Lung microvascular endothelial cell (primary cell): ENCODE measurements around the gene HINT2. TPM values are rescaled to one million over a fixed set of nuclear protein-coding genes. Genes with fewer than 3 reads are reported as not detected.

Source experiments
- DNase-seq, 2 donors: peaks; one replicate each; pipeline versions ENCODE4 v3.0.0 to v3.0.0-alpha.2; 2010; ENCODE audit warnings: low read depth in 2 of 2
- total RNA-seq: library from RNA; depleted of rRNA; stranded (reverse); fragments of >200 nt; gene quantifications from 2 replicates; pipeline ENCODE4 v1.2.1, GENCODE V29; 2014

Gene HINT2
- total RNA-seq, 1 donor from 2014 or later: 2.6 TPM

DNA sequence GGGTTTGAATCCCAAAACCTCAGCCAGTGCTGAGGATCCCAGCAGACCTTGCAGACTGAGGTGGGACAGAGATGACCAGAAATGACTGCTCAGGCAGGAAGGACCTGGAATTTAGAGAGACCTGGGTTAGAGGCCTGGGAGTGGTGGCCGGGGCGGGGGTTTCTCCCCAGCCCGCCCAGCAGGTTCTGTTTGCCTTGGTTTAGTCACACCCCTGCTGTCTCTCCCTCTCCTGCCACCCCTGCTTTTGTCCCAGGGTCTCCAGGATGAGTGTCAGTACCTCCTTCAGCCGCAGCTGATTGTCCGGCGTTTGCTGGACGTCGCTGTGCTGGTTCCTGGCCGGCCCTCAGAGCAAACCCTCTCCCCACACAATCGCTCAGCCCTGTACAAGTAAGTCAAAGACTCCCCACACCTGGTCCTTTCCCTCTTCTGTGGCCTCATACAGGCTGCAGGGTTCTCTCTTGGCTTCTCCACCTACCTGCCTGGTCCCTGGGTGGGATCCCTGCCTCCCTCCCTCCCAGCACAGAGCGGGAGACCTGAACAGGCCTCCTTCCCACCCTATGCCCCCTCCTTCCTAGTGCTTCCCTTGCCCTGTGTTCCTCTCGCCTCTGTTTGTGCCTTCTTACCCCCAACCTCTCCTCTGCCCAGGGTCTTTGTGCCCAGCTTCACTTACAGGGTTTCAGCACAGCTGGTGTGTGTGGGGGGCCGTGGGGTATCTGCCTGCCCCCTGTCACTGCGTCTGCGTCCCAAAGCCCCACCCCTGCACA, 26.2 kb upstream of the HINT2 start:
- no peak for DNase-seq

DNA sequence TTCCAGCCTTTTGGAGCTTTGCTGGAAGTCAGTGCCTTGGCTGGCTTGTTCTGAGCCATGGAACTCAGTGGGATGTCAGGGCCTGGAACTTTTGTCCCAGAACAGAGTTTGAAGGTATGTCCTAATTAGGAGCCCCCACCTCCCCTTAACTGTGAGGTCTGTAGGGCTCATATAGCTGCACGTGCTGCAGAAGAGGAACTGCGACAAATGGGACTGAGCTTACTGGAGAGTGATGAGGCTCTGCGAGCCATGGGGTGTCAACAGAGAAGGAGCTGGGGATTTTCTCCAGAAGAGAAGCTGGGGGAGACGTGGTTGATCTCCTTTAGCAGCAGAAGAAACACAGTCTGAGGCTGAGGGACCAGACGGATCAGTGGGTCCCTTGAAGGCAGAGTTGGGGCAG, 25.1 kb upstream of the HINT2 start:
- no peak for DNase-seq

DNA sequence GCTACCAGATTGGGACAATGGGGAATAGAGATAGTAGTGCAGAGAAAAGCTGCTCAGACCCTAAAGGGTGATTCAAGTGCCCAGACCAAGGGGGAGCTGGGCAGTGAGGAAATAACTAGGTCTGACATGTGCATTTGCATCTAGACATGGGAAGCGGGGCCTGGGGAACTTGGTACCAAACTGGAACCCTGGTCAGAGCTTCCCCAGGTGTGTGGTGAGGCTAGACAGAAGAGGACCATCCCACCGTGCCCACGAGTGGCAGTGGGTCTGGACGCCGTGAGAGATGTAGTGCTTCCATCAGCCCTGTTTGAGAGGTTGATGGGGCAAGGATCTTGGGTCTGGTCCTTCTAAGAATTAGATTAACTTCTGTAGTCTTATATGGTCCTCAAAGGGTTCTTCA, 21.8 kb upstream of the HINT2 start:
- no peak for DNase-seq

DNA sequence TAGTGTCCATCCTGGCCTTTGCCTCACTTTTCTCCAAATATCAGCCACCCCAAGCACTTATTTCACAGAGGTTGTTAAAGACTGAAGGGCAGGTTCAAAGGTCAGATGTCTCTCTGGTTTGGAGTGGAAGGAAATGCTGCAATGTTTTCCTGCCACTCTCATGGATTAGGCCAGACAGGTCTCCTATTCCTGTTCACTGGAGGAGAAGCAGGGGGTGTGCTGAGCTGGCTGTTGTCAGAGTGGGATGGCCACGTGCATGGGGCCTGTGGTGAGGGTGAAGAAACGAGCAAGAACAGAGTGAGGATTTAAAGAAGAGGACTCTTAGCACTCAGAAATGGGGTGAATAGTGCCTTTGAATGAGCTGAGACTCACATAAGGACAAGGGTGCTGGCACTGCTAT, 20.9 kb upstream of the HINT2 start:
- DNase-seq: peak in 1 of 2 donors; percentile 12

DNA sequence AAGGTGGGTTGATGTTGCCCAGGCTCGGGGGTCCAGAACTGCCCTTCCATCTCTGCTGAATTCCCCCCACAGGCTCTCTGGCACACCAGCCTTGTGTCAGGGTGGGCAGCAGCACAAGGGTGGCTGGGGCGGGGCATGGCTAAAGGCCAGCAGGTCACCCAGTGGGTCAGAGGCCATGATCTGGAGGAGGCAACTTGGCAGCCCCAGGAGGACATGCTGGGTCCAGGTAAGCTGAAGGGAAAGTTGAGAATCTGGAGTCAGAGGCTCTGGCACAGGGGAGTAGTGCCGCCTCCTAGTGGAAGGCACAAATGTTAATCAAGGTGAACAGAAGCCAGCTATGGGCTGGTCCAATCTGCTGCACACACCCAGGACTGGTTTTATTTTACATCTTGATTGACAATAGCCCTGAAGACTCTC, 20.4 kb upstream of the HINT2 start:
- peak in 1 of 2 donors; percentile 18 for DNase-seq

DNA sequence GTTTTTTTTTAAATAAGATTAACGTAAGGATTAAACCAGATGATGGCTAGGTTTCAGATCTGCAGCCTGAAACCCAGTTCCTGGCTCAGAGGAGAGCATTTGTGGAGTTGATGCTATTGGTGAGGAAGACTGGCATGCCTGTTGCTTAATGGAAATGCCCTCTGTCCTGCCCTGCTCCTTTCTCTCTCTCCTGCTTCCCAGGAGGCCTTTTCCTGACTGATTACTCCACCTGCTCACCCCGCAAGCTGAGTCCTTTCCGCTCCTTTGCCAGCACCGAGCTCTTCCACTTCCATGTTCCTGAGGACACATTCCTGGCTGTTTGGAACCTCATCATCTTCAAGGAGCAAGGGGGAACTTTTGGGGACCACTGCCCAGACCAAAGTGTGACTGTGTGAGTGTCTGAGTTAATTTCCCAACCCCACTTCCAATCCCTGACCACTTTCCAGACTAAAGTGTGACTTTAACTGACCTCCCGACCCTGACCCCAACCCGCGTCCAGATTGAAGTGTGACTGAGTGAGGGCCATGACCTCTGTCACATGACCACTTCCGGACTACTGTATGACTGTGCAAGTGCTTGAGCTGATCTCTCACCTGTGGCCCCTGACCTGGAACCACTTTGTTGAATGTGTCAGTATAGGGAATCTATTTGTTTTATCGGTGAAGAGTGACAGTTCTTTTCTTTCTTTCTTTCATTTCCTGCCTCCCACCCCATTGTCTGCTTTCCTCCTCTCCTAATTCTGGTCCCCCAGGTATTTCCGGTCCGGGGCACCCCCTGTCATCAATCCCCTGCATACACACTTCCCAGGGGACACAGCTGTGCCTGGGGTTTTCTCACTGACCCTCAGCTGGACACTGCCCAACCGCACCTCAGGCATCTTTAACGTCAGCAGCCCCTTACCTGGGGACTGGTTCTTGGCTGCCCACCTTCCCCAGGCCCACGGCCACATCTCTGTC, 19.7 kb upstream of the HINT2 start:
- DNase-seq: no peak

DNA sequence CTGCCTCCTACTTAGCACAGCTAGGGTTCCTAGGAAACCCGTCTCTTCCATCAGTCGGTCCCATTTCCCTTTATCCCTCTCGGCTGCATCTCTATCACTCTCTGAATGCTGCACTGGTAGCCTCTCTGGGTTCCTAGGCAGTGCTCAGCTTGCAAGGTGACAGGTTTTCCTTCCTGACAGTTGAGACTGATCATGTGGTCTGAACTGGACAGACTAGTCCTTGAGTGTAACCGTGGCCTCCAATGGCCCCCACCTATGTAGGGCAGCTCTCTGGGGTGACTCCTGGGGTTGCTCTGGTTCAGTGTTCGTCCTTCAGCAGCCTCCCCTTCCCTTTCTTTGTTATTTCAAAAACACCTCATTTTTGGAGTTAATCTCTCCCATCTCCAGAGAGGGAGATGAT, 18.0 kb upstream of the HINT2 start:
- DNase-seq: no peak

DNA sequence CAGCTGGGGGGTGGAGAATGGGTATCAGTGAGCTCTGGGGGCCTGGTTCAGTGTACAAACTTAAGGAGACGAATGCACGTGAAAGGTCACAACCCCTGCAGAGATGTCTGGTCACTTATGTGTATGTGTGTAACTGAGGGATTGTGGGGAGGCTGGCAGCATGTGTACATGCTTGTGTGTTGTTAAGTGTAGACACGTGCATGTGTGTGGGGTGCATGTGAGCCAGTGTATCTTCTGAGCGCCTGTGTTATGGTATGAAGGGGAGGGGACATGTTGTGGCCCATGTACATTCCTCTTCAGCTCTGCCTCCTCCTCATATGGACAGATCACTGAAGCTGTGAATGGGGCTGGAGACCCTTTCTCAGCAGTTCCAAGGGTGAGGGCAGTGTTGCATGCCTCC, 16.2 kb upstream of the HINT2 start:
- no peak for DNase-seq

DNA sequence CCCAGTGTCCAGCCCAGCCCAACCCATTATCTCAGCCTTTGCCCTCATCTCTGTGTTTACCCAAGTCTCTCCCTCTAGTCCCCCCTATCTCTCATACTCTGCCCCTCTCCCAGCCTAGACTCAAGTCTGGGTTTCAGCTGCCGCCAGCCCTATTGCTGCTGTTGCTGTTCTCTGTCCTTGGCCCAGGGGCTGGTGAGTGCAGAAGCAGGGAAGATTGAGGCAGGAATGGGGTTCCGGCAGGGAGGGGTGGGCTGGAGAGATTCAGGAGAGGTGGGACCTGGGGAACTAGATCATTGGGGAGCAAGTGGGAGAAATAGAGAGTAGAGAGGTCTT, 14.9 kb upstream of the HINT2 start:
- no peak for DNase-seq

DNA sequence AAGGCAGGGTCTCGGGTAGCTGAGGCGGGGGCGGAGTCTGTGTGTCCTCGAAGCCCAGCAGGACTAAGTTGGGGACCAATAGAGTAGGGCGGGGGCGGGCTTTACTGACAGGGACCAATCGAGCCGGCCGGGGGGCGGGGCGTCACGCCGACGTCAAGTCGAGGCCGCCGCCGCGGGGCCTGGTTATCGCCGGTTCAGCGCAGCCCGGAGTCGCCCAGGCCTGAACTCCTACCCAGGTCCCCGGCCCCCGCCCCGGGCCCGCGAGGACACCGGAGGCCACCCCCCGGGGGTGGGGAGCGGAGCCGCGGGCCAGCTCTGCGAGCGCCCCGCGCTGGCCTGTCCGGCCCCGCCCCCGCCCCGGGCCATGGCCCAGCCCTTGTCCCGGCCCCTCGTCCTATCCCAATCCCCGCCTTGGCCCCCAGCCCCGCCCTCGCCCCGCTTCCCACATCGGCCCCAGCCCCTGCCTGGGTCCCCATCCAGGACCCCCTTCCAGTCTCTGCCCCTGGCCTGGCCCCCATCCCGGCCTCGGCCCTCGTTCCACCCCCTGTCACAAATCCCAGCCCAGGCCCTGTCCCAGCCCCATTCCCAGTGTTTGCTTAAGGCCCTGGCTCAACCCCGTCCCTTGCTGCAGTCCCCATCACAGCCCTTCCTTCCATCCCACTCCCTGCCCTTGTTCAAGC, 14.4 kb upstream of the HINT2 start, which contains the start of gene TMEM8B:
Gene TMEM8B, plus strand, starts transcription at position 145 of the 680 bp plus-strand sequence. Its CDS starts 220 bp downstream, at position 365.
- peak; percentile 92 to 93 for DNase-seq

DNA sequence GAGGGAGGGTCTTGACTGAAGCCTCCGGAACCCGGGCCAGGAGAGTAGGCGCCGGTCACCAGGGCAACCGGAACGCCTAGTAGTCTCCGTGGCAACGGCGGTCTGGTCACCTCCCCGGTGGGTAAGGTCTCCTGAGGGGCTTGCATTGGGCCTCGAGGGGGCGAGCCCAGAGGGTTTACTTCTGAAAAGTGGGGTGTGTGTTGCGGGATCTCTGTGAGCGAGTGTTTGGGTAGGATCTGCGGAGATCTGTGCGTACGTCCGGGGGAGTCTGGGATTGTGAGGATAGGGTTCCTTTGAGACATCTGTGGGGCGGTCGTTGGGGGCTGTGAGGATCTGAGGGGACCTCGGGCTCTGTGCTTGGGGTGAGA, 13.9 kb upstream of the HINT2 start, which contains the start of gene FAM221B:
Gene FAM221B, minus strand, starts transcription at position 17 of the 368 bp plus-strand sequence. CDS start 2,571 bp downstream, outside the sequence.
- peak in 1 of 2 donors; percentile 12 for DNase-seq

DNA sequence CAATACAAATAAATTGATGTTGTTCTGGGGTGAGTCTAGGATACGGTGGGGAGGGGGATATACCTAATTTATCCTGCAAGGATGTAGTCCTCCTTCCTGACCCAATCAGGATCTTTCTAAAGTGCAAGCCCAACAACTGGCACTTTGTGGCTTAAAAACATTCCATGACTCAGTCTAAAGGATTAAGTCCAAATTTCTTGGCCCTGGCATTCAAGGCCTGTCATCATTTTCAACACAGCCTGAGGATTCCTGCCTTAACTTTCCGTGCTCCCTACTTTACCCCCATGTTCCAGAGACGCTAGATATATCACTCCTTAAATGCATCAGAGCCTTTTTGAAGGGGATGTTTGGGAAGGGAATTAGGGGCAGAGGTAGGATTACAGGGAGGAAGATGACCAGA, 12.6 kb upstream of the HINT2 start:
- DNase-seq: no peak

DNA sequence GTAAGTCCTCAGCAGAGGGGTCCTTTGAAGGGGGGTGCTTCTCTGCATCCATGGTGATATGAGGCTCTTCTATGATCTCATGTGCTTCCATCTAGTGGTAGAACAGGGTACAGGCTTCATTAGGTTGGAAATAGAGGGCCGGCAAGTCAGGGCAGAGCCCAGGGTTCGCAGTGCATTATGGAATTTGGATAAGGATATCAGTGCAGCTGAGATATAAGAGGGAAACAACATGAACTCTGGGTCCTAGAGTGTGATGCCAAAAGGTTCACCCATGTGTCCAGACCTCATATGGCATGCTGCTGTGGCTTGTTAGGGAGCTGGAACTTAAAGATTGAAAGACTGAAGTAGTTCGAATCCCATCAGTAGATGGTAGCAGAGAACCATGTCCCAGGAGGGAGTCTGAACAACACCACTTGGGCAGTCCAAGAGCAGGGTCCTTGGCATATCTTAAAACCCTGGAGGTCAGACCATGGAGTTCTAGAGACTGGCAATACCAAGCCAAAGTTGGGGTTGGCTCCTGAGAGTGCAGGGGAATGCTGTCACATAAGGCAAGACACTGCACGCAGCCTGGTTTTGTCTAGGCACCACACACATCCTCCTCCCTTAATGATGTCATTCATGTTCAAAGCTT, 11.3 kb upstream of the HINT2 start:
- DNase-seq: peak; percentile 75 to 82

DNA sequence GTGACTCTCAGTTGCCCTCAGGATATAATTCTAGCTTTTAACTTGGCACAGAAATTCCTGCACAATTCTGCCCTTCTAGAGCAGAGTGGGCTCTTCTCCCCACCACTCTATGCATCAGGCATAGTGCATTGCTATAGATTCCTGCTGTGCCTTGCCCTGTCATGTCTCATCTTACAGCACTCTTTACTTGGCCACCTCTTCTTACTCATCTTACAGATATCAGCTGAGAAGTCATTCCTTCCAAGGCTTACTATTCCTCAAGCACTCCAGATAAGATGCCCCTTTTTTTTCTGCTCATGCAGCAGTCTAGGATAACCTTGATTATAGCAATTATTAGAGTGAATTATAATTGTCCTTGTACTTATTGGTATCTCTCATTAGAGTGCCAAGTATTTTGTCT, 8.1 kb upstream of the HINT2 start:
- no peak for DNase-seq

DNA sequence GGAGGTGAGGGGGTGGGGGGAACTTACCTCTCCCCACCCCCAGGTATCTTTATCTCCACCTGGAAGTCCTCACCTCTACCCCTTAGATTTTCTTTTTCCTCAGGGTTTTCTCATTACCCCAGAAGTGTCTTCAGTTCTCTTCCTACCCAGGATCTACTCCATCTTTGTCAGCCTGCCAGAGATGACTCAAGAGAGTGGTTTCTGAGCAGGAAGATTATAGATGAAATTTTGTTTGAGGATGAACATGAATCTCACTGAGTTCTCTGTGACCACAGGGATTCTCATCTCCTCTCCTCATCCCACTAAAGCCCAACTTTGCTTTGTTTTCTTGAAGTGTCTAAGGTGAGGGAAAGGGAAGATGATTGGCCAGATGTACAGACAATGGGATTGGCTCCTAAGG, 5.2 kb upstream of the HINT2 start:
- DNase-seq: peak in 1 of 2 donors; percentile 27

DNA sequence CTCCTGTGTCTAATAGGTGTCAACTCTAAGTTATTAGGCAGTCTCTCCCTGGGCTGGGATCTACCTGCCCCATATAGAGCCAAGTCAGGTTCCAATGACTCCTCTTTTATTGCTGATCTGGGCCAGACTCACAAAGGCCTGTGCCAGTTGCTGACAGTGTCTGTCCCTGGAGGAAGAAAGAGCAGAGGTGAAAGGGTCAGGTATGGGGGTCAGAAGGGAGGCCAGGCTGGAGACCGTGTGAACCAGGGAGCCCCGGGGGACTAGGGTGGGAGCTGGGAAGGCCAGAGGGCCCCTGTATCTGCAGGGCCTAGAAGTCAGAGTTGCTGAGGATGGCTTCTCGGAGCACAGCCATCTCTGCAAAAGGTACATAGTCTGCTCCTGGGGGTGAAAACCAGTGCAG, 3.5 kb upstream of the HINT2 start:
- DNase-seq: no peak

DNA sequence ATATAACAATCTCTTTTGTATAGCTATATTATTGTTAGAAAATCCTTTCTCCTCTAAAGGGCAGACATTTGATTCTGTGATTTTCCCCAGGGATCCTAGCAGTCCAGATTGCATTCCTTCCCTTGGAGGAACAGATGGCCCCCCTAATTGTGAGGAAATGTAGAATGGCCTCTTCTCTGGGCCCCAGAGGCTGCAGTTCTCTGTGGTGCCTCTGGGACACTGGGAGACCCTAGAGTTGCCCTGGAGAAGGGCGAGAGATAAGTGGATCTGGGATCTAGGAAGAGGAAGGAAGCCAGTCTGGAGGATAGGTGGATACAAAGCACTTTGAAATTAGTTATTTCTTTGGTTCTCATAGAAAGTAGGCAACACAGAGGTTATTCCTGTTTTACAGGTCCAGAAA, 1.9 kb upstream of the HINT2 start:
- DNase-seq: no peak

DNA sequence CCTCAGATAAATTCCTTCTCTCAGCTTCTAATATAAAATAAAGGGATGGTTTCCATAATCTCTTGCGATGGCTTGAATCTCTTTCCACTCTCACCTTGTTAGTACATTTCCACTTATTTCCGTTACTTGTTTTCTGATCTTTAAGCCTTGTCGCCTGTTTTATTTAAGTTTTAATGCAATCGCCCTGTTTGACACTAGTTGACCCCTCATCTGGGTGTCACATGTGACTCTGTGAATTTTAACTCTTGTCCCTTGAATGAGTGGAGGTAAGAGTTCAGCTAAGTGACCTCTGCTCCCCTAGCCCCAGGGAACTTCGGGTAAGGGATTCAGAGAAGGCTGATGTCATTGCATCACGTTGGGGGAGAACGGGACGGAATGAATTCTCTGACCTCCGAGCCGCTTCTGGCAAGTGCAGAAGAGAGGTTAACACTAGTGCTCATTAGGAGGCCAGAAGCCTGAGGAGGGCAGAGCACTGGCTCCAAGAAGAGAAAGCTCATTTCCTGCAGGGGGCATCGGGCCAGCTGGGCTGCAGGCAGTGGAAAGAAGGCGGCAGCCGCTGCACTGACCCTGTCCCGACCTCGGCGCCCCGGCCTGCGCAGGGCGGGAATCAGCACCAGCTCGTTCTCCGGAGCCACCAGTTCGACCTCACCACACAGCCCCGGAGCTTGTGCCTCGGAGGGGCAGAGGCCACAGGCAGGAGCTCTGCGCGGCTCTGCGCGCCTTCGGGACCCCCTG, 569 bp downstream of the HINT2 start:
- DNase-seq: peak; percentile 23 to 48

DNA sequence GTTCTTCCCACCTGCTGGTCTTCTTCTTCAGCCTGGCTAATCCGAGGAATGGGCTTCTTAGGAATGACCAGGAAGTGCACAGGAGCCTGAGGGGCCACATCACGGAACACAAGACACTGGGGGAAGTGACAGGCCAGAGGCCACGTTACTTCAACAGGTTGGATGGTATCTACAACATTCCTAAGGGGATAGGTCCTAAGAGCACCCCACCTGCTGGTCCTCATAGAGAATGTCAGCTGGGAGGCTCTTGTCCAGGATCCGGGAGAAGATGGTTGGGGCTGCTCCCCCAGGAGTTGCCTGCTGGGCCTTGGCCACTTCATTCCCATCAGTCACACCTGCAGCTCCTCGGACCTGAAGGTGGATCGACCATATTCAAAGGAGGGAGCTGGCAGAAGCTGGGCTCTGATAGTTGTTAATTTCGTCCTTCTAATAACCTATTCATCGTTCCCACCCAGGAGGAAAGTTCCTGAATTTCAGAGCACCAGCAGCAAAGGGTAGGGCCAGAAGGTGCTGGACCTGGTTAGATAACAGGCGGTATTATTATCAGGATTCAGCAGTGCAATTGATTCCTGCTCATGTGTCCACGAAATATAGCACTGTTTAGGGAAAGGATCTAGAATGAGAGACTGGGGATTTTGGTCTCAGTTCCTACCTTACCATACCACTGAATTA, 1.3 kb downstream of the HINT2 start:
- DNase-seq: peak; percentile 61 to 69

DNA sequence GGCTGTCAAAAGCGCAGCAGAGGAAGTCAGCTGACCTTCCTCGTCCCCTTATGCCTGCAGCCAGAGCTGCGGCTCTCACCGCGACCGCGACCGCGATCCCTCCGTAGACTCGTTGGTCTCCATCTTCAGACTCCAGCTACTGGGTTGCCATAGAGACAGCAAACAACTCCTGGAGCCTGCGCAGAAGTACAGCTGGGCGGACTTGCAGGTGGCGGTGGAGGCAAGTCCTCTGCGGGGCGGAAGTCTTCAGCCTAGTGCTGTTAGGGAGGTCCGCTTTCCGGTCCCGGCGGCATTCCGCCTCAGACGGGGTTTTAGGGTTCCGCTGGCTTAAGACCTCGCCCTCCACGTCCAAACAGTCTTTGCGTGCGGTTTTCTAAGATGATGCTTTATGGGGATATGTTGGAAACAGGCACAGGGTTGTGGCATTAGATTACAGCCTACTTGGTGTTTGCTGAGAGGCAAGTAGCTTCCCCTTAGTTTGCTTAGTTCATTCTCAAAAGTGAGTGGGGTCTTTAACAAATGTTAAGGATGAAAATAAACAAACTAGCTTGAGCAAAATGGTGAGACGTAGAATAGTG, 2.7 kb downstream of the HINT2 start, which contains the start of gene SPAG8:
Gene SPAG8, minus strand, starts transcription at position 238 of the 578 bp plus-strand sequence. Its CDS starts 115 bp downstream, at position 123.
- peak; percentile 17 to 96 for DNase-seq
